Activated naive CD4-positive, alpha-beta T cell treated with anti-CD3 and anti-CD28 coated beads, Interleukin-2, amount 50 U/mL, for 72 hours (primary cell): Measurements from ENCODE around the gene POLR1G. TPM values are rescaled to one million over a fixed set of nuclear protein-coding genes. Genes with fewer than 3 reads are reported as not detected.

ENCODE experiments used
- ATAC-seq, 2 donors: fragments of 150-1000 bp; cut with Tn5 transposase; 2 replicates each; pipeline ENCODE4 v1.10.0; 2021; ENCODE audit warnings: mild to moderate bottlenecking in 2 of 2, moderate library complexity in 2 of 2
- DNase-seq, 2 donors: peaks; one replicate each; pipeline ENCODE4 v3.0.0; 2021 to 2022; ENCODE audit warnings: low spot score in 2 of 2
- H3K27ac Mint-ChIP-seq, 2 donors: one replicate each; pipeline ENCODE4 v1.8.0; 2022; ENCODE audit warnings: mild to moderate bottlenecking in 2 of 2, mixed read lengths in 2 of 2
- H3K36me3 Mint-ChIP-seq, 2 donors: one replicate each; pipeline ENCODE4 v1.8.0; 2022; ENCODE audit warnings: mixed read lengths in 2 of 2
- H3K9me3 Mint-ChIP-seq, 2 donors: one replicate each; pipeline ENCODE4 v1.8.0; 2022; ENCODE audit warnings: mixed read lengths in 2 of 2
- total RNA-seq, 2 donors: library from RNA; stranded (reverse); gene quantifications; one replicate each; pipeline ENCODE4 v1.2.3, GENCODE V29; 2022

POLR1G gene
- total RNA-seq, 2 donors from 2014 or later: 6.8 to 14.1 TPM

GRCh38 chr19:45446944-45447343 is 40.5 kb downstream of the POLR1G start:
- peaks cover 0 to 5% of the 10 kb centered on the region in 2 donors for H3K36me3 Mint-ChIP-seq
- no peaks in the 10 kb centered on the region for H3K9me3 Mint-ChIP-seq
- DNase-seq: no peak
- ATAC-seq: no peak
- H3K27ac Mint-ChIP-seq: no peak overlapping the region

GRCh38 chr19:45448425-45448756 is 41.9 kb downstream of the POLR1G start:
- peaks cover 0 to 5% of the 10 kb centered on the region in 2 donors for H3K36me3 Mint-ChIP-seq
- H3K27ac Mint-ChIP-seq: peak overlapping the region in 1 of 2 donors; percentile 73
- ATAC-seq: no peak
- DNase-seq: no peak
- H3K9me3 Mint-ChIP-seq: no peaks in the 10 kb centered on the region

DNA sequence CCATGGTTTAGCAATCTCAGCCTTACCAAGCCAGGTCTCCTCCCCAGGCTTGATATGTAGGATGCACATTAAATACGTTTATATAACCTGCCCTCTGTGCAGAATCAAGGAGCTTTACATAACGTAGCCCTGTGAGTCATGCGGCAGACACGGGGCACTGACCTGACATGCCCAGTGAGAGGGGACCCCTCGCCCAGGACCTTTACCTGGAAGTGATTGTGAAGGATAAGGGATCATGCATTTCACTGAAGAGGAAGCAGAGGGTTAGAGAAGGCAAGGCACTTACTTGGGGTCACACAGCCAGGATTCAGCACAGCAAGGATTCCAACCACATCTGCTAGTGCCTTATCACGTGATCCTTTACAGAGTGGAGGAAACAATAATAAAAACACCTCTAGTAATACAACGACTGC is 42.4 kb downstream of the POLR1G start:
- no peaks in the 10 kb centered on the region for H3K9me3 Mint-ChIP-seq
- peak overlapping the region; percentile 67 to 94 for H3K27ac Mint-ChIP-seq
- no peak for DNase-seq
- peaks cover 0 to 5% of the 10 kb centered on the region in 2 donors for H3K36me3 Mint-ChIP-seq
- no peak for ATAC-seq

DNA sequence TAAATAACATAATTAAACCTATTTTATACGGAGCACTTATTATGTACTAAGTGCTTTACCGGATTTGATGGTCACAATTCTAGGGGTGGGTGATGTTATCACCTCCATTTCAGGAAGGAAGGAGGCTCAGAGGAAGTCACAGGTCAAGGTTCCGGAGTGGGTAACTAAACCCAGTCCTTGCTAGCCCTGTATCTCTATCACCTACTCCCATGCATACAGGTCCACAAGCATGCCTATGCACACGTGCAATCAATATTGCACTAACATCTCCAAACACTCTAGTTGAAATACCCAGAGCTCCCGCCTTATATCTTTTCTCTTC is 43.5 kb downstream of the POLR1G start:
- H3K36me3 Mint-ChIP-seq: peaks cover 0 to 5% of the 10 kb centered on the region in 2 donors
- peak overlapping the region; percentile 94 to 99 for H3K27ac Mint-ChIP-seq
- no peaks in the 10 kb centered on the region for H3K9me3 Mint-ChIP-seq
- ATAC-seq (peak in 1 of 2 donors; percentile 13), DNase-seq (no peak)

GRCh38 chr19:45451131-45451849 is 44.8 kb downstream of the POLR1G start:
- peaks cover 0 to 5% of the 10 kb centered on the region in 2 donors for H3K36me3 Mint-ChIP-seq
- ATAC-seq (peak; percentile 44 to 71), DNase-seq (peak; percentile 50 to 68)
- H3K27ac Mint-ChIP-seq: peak overlapping the region; percentile 94 to 98
- H3K9me3 Mint-ChIP-seq: no peaks in the 10 kb centered on the region

- Mint-ChIP-seq H3K9me3 (no peaks in the 10 kb centered on the region), H3K27ac (peak overlapping the region; percentile 94 to 98), H3K36me3 (peaks cover 0 to 5% of the 10 kb centered on the region in 2 donors)
- no peak for ATAC-seq
- DNase-seq: no peak
Measured at GRCh38 chr19:45451850-45452387, 45.5 kb downstream of the POLR1G start.

DNA sequence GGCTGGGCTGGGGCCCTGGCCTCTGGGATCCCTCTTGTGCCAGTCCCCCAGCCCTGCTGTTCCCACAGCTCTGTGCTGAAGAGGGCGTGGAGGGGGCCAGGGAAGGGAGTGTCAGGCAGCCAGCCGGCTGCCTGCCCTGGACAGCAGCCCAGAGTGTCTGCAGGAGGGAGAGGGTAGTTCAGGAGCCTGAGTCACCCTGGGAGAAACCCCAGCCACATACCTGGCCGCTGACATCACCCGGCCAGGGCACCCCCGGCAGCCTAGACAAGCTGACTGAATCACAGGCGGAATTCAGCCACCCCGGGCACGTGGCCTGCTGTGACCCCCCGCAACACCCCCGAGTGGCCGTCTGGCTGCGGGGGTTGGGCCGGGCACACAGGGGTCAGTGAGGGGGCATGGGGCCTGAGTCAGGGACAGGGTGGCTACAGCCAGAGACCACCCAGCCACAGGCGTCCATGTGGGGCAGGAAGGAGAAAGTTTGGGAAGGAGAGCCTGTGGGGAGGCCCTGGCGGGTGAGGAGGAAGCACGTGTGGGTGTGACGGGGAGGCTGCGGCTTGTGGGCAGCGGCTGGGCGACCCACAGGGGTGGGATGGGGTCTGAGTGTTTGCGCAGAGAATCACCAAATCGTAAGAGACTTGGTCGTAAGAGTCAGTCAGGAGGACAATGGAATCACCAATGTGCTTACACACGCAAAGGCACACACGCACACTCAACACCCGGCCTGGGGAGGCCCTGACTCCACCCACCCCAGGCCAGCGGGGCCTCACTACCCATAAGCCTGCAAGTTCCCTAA is 49.5 kb downstream of the POLR1G start:
- no peaks in the 10 kb centered on the region for H3K9me3 Mint-ChIP-seq
- H3K36me3 Mint-ChIP-seq: no peaks in the 10 kb centered on the region
- H3K27ac Mint-ChIP-seq: peak overlapping the region; percentile 57 to 84
- ATAC-seq: peak; percentile 61 to 89
- peak; percentile 53 to 91 for DNase-seq

GRCh38 chr19:45456500-45456815 is 50.0 kb downstream of the POLR1G start:
- H3K9me3 Mint-ChIP-seq: no peaks in the 10 kb centered on the region
- H3K27ac Mint-ChIP-seq: peak overlapping the region; percentile 57 to 84
- ATAC-seq: no peak

DNA sequence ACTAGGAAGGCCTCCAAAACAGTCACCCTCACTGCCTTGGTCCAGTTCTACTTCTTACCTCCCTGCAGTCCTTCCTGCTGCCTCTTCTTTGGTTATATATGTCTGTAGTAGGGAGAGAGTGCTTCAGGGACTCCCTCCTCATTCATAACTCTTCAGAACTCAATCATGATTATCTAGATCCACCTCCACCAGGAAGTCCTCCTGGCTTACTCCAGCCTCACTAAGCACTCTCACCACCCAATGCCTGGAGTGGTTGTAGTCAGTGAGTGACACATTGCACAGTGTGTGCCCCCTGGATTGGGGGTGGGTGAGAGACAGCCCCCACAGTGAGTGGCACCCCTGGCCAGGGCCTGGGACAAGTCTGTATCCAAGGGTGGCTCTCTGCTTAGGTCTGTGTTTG is 51.3 kb downstream of the POLR1G start:
- peak overlapping the region in 1 of 2 donors; percentile 23 for H3K27ac Mint-ChIP-seq

More at GRCh38 chr19:45456500-45456815, 50.0 kb downstream of the POLR1G start:
- no peak for DNase-seq
- H3K36me3 Mint-ChIP-seq: no peaks in the 10 kb centered on the region

More for the DNA sequence above, 51.3 kb downstream of the POLR1G start:
- ATAC-seq (no peak), DNase-seq (no peak)
- H3K9me3 Mint-ChIP-seq: no peaks in the 10 kb centered on the region
- no peaks in the 10 kb centered on the region for H3K36me3 Mint-ChIP-seq

Other genes starting within 250 kb of the POLR1G start
- gene NKPD1, start 245.7 kb upstream of the POLR1G start, total RNA-seq: under 1 TPM in 1 of 2 donors, not detected in 1; 0.14 TPM
- gene TRAPPC6A, start 228.4 kb upstream of the POLR1G start, total RNA-seq: 10 to 100 TPM; 27.2 to 36.8 TPM
- 10 to 100 TPM; 15.0 to 16.7 TPM for gene BLOC1S3, start 227.9 kb upstream of the POLR1G start, total RNA-seq
- not detected for gene EXOC3L2, start 161.2 kb upstream of the POLR1G start, total RNA-seq
- gene MARK4, start 155.4 kb upstream of the POLR1G start, total RNA-seq: 10 to 100 TPM; 28.2 to 30.9 TPM
- gene CKM, start 83.8 kb upstream of the POLR1G start, total RNA-seq: not detected
- under 1 TPM in 1 of 2 donors, not detected in 1; 0.35 TPM for gene KLC3, start 65.9 kb upstream of the POLR1G start, total RNA-seq
- 10 to 100 TPM; 26.3 to 27.1 TPM for gene ERCC2, start 36.1 kb upstream of the POLR1G start, total RNA-seq
- gene PPP1R13L, start 1.6 kb upstream of the POLR1G start, total RNA-seq: 10 to 100 TPM; 10.9 to 52.2 TPM
- 10 to 100 TPM in 1 of 2 donors, 1 to 10 TPM in 1; 9.7 to 60.7 TPM for gene ERCC1, start 17.3 kb downstream of the POLR1G start, total RNA-seq
- 10 to 100 TPM; 19.9 to 37.6 TPM for gene FOSB, start 61.4 kb downstream of the POLR1G start, total RNA-seq
- 1 to 10 TPM; 3.2 to 5.1 TPM for gene RTN2, start 90.4 kb downstream of the POLR1G start, total RNA-seq
- gene PPM1N, start 91.8 kb downstream of the POLR1G start, total RNA-seq: 1 to 10 TPM; 1.5 to 7.4 TPM
- 100 to 1,000 TPM in 1 of 2 donors, 10 to 100 TPM in 1; 76.8 to 156 TPM for gene VASP, start 100.8 kb downstream of the POLR1G start, total RNA-seq
- gene OPA3, start 178.2 kb downstream of the POLR1G start, total RNA-seq: 10 to 100 TPM; 16.6 to 16.7 TPM
- gene GPR4, start 195.6 kb downstream of the POLR1G start, total RNA-seq: under 1 TPM in 1 of 2 donors, not detected in 1; 0.09 TPM
- gene EML2, start 232.8 kb downstream of the POLR1G start, total RNA-seq: 100 to 1,000 TPM; 142 to 161 TPM